UCSD-AML1 (cell line): ENCODE results near the gene DBX2.
"Not testable (repeated sequence)": the region's sequence is repeated elsewhere in the genome, so short reads cannot be mapped to it uniquely, and the experiment has no call there.

Experiments used
- DNase-seq: peaks from one replicate; lab custom pipeline; 2025; ENCODE audit not compliant: unreplicated experiment; lab: John Stamatoyannopoulos, UW

DBX2 gene

DNA sequence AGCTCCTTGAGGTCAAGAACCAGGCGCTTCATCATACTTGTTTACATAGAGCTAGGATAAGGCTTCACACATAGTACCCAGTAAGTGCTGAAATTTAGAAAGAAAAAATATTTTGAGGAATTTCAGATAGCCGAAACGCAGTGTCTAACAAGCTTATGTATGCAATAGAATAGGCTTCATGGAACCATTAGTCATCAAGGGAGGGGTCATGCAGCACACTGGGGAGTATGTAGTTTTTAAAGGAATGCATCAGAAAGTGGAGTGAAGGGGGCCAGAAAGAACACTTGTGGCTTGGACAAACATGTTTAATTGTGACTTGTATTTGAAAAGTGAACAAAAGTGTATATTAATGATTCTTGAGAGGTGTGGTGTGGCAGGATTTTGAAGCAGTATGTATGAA lies 38.1 kb downstream of the DBX2 start:
- DNase-seq: no peak

DNA sequence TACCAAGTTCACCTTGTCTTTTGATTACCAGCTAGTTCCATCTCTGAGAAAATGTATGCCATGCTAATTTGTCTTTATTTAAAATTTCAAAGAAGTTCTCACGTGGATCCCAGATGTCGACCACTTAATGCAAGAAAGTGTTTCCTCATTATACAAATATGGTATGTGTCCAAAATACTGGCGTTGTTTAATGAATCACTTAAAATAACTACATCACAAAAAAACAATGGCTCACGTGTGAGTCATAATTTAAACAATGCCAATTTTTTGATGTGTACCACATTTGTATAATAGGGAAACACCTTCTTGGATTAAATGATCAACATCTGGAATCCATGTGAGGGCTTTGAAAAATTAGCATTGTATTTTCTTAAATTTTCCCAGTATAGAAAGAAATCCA lies 40.8 kb downstream of the DBX2 start:
- no peak for DNase-seq

DNA sequence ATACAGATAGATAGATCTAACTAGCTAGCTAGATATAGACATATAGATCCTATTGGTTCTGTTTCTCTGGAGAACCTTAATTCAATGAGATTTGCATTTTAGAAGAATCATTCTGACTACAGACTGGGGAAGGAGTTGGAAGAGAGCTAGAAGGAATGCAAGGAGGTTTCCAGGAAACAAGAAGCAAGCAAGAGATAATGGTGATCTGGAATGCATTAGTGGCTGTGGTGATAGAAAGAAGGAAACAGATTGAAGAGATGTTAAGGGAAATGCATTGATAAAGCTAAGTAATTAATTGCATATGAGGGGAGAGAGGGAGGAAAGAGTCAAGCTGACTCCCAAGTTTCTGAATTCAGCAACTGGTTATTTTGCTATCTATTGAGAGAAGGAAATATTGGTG lies 42.7 kb downstream of the DBX2 start:
- DNase-seq: no peak

DNA sequence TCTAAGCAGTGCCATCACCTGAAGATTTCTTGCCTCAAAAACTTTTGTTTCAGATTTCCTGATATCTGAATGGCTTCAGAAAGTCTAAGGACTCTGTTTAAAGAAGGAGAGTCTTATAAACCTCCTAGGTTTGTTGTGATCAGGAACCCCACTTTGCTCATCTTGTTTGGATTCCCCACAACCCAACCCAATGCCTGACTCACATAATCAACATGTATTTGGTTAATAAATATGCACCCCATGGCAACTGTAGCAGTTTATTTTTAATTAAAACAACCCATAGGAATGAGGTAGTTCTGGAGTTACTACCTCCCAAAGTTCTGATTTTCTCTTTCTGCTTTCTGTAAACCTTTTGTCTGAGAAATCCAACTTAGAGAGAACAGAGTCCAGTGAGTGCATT lies 51.5 kb downstream of the DBX2 start:
- DNase-seq: no peak

DNA sequence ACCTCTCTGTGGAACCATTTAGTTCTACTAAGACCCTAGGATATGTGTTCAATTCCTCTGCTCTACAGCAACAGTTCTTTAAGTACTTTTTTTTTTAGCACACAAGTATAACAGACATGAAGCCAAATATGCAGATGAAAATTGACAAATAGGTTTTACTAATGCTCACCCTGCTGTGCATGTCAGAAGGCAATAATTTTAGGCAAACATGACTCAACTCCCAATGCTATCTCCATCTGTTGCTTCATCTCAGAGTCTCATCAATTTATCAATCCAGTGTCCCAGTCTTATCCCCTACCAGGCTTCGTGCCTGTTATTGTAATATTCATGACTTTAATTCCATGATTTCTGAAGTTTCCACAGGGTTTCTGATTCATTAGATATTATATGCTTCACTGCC lies 57.7 kb downstream of the DBX2 start:
- DNase-seq: no peak

- not testable (repeated sequence) for DNase-seq
Observed at GRCh38 chr12:44984863-44985262, 66.0 kb downstream of the DBX2 start.

- no peak for DNase-seq
Observed at GRCh38 chr12:44979918-44980317, 71.0 kb downstream of the DBX2 start.

- DNase-seq: no peak
Observed at GRCh38 chr12:44976246-44976645, 74.7 kb downstream of the DBX2 start.

DNA sequence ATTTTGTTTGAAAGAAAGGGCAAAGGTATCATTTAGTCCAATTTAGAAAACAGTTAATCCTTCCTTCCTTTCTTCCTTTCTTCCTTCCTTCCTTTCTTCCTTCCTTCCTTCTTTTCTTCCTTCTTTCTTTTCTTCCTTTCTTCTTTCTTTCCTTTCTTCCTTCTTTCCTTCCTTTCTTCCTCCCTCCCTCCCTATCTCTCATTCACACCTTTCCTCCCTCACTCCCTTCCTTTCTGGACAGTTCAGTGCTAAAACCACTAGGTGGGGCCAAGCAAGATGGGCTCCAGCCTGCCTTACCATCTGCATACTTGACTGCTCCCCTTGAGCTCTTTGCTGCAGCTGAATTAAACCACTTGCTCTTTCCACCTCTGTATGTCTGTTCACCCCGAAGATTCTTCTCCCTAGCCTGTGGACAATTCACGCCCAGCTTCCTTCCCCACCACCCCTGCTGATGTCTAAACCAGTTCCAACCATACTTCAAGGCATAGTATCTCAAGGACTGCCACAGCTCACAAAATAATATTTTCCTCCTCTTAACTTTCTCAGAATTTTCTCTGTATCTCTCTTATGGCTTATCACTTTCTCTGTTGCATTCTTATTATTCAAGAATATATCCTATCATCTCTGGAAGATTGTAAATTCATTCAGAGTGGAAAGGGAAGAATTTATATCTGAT lies 78.0 kb downstream of the DBX2 start:
- DNase-seq: peak; percentile 9

GRCh38 chr12:44968965-44969364 lies 81.9 kb downstream of the DBX2 start:
- no peak for DNase-seq
